D721Med (cell line): ENCODE results near the gene APOO.

Experiments
- DNase-seq: peaks from one replicate; pipeline ENCODE4 v3.0.0; 2011; ENCODE audit warnings: low spot score; ENCODE audit not compliant: insufficient read length
- FAIRE-seq: peaks from 2 replicates; lab custom pipeline; 2011; peaks lifted over from hg19 to GRCh38; lab: Jason Lieb, UNC
- CTCF ChIP-seq: IDR thresholded peaks from 2 replicates; pipeline ENCODE4 v1.5.1; 2012; ENCODE audit warnings: mild to moderate bottlenecking, control low read depth; ENCODE audit not compliant: insufficient read depth; ENCODE audit errors: missing control alignments

APOO gene

GRCh38 chrX:23811656-23812055, 96.1 kb downstream of the APOO start:
- no peak for TF ChIP-seq CTCF
- DNase-seq: no peak
- FAIRE-seq: no peak

- DNase-seq (no peak), FAIRE-seq (no peak)
- no peak for TF ChIP-seq CTCF
Measured at GRCh38 chrX:23811108-23811651, 96.6 kb downstream of the APOO start.

GRCh38 chrX:23810279-23810678, 97.5 kb downstream of the APOO start:
- DNase-seq: no peak
- FAIRE-seq: no peak
- TF ChIP-seq CTCF: no peak

GRCh38 chrX:23805389-23805788, 102.3 kb downstream of the APOO start:
- no peak for DNase-seq
- TF ChIP-seq CTCF: no peak
- no peak for FAIRE-seq

- TF ChIP-seq CTCF: no peak
- FAIRE-seq (no peak), DNase-seq (no peak)
Measured at GRCh38 chrX:23804578-23804977, 103.2 kb downstream of the APOO start.

- no peak for DNase-seq
- no peak for FAIRE-seq
- TF ChIP-seq CTCF: no peak
Measured at GRCh38 chrX:23803931-23804381, 103.8 kb downstream of the APOO start.

- FAIRE-seq (no peak), DNase-seq (no peak)
Measured at GRCh38 chrX:23802431-23802830, 105.3 kb downstream of the APOO start.

More at GRCh38 chrX:23802431-23802830, 105.3 kb downstream of the APOO start:
- no peak for TF ChIP-seq CTCF
